Measurements from ENCODE around the gene ULK3.

- TF ChIP-seq CTCF (IDR thresholded peaks at IDR 0.05; ENCODE audit: low read length) (no peak), EZH2phosphoT487 (IDR thresholded peaks at IDR 0.05; ENCODE audit: low read length) (no peak), EZH2 (optimal IDR thresholded peaks at IDR 0.05; ENCODE audit: low read depth, low read length) (no peak)
Observed at GRCh38 chr15:74891469-74891868, 48.5 kb upstream of the ULK3 start.

All from MM.1S (cell line).